ENCODE measurements around the gene DOCK9. TPM values are rescaled to one million over a fixed set of nuclear protein-coding genes. Genes with fewer than 3 reads are reported as not detected.
A peak's percentile ranks its signal among the peaks of the same experiment; 100 is the strongest.

The DOCK9 gene
- total RNA-seq, 1 experiment from 2014 or later: 36.6 TPM

- ChIA-PET POLR2A (no interaction called here), CTCF (no interaction called here)
- H3K4me3 Mint-ChIP-seq: no peak overlapping the region
- H3K27ac Mint-ChIP-seq: no peak overlapping the region
- no peaks in the 10 kb centered on the region for H3K27me3 Mint-ChIP-seq (ENCODE audit: low read depth)
- ATAC-seq (no peak), DNase-seq (ENCODE audit: low spot score) (no peak)
- no peak for TF ChIP-seq ZNF671 (CRISPR knock-in tag; IDR thresholded peaks at IDR 0.05)
- TF ChIP-seq ZNF219 (CRISPR knock-in tag; IDR thresholded peaks at IDR 0.05; ENCODE audit: borderline replicate concordance): no peak
- H3K36me3 Mint-ChIP-seq: peaks cover 6% of the 10 kb centered on the region; the same call in 1 of the 2 replicates
- peaks cover 7% of the 10 kb centered on the region for H3K4me1 Mint-ChIP-seq
- no peaks in the 10 kb centered on the region; the same call in 1 of the 2 replicates for H3K9me3 Mint-ChIP-seq
Observed at GRCh38 chr13:98798849-98799645, 178.8 kb downstream of the DOCK9 start.

GRCh38 chr13:98797456-98797855 is 180.4 kb downstream of the DOCK9 start:
- no peaks in the 10 kb centered on the region; the same call in 1 of the 2 replicates for H3K9me3 Mint-ChIP-seq
- ATAC-seq (no peak), DNase-seq (ENCODE audit: low spot score) (no peak)
- no peaks in the 10 kb centered on the region for H3K4me1 Mint-ChIP-seq
- ChIA-PET POLR2A (no interaction called here), CTCF (interaction anchor here (0.5 to 1.3 kb wide), 4 partner anchors 43 to 479 kb away, joined by 3 to 4 read pairs (median 3); no protein-coding TSS in a partner anchor)
- H3K4me3 Mint-ChIP-seq: no peak overlapping the region
- TF ChIP-seq RORB (CRISPR knock-in tag; IDR thresholded peaks at IDR 0.05) (no peak), STAT6 (CRISPR knock-in tag; conservative IDR thresholded peaks at IDR 0.05; ENCODE audit: low read depth) (no peak), FOXP1 (CRISPR knock-in tag; IDR thresholded peaks at IDR 0.05; ENCODE audit: borderline replicate concordance) (no peak), TEAD1 (CRISPR knock-in tag; IDR thresholded peaks at IDR 0.05) (no peak), FOXK1 (CRISPR knock-in tag; IDR thresholded peaks at IDR 0.05) (no peak), ZNF317 (CRISPR knock-in tag; IDR thresholded peaks at IDR 0.05; ENCODE audit: borderline replicate concordance, low read depth) (no peak)
- TF ChIP-seq, protein P1, sequence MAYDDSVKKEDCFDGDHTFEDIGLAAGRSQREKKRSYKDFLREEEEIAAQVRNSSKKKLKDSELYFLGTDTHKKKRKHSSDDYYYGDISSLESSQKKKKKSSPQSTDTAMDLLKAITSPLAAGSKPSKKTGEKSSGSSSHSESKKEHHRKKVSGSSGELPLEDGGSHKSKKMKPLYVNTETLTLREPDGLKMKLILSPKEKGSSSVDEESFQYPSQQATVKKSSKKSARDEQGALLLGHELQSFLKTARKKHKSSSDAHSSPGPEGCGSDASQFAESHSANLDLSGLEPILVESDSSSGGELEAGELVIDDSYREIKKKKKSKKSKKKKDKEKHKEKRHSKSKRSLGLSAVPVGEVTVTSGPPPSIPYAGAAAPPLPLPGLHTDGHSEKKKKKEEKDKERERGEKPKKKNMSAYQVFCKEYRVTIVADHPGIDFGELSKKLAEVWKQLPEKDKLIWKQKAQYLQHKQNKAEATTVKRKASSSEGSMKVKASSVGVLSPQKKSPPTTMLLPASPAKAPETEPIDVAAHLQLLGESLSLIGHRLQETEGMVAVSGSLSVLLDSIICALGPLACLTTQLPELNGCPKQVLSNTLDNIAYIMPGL (CRISPR knock-in tag; IDR thresholded peaks at IDR 0.05): no peak
- no peak overlapping the region for H3K27ac Mint-ChIP-seq
- peaks cover 6% of the 10 kb centered on the region; the same call in 1 of the 2 replicates for H3K36me3 Mint-ChIP-seq
- no peaks in the 10 kb centered on the region for H3K27me3 Mint-ChIP-seq (ENCODE audit: low read depth)

GRCh38 chr13:98796798-98797197 is 181.1 kb downstream of the DOCK9 start:
- ChIA-PET POLR2A (no interaction called here), CTCF (interaction anchor here (1.1 to 1.7 kb wide), 3 partner anchors 31 to 232 kb away, joined by 3 to 4 read pairs (median 3); no protein-coding TSS in a partner anchor)
- Mint-ChIP-seq H3K9me3 (no peaks in the 10 kb centered on the region; the same call in 1 of the 2 replicates), H3K36me3 (peaks cover 6% of the 10 kb centered on the region; the same call in 1 of the 2 replicates), H3K4me3 (no peak overlapping the region), H3K4me1 (no peaks in the 10 kb centered on the region), H3K27ac (no peak overlapping the region), H3K27me3 (ENCODE audit: low read depth) (no peaks in the 10 kb centered on the region)
- DNase-seq (ENCODE audit: low spot score) (no peak), ATAC-seq (peak; percentile 50)
- no peak for TF ChIP-seq AFF4 (CRISPR knock-in tag; IDR thresholded peaks at IDR 0.05; ENCODE audit: borderline replicate concordance)
- TF ChIP-seq, protein P2, sequence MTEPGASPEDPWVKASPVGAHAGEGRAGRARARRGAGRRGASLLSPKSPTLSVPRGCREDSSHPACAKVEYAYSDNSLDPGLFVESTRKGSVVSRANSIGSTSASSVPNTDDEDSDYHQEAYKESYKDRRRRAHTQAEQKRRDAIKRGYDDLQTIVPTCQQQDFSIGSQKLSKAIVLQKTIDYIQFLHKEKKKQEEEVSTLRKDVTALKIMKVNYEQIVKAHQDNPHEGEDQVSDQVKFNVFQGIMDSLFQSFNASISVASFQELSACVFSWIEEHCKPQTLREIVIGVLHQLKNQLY (CRISPR knock-in tag; IDR thresholded peaks at IDR 0.05): no peak
- TF ChIP-seq TP53 (CRISPR knock-in tag; IDR thresholded peaks at IDR 0.05): no peak
- no peak for TF ChIP-seq SOX15 (CRISPR knock-in tag; IDR thresholded peaks at IDR 0.05)
- TF ChIP-seq IRF2 (CRISPR knock-in tag; IDR thresholded peaks at IDR 0.05; ENCODE audit: borderline replicate concordance, low read depth): no peak
- TF ChIP-seq JUN (CRISPR knock-in tag; IDR thresholded peaks at IDR 0.05): no peak
- TF ChIP-seq SMAD3 (CRISPR knock-in tag; IDR thresholded peaks at IDR 0.05; ENCODE audit: borderline replicate concordance): no peak
- no peak for TF ChIP-seq GRHL2 (CRISPR knock-in tag; IDR thresholded peaks at IDR 0.05; ENCODE audit: insufficient replicate concordance, severe bottlenecking)
- TF ChIP-seq, protein P3, sequence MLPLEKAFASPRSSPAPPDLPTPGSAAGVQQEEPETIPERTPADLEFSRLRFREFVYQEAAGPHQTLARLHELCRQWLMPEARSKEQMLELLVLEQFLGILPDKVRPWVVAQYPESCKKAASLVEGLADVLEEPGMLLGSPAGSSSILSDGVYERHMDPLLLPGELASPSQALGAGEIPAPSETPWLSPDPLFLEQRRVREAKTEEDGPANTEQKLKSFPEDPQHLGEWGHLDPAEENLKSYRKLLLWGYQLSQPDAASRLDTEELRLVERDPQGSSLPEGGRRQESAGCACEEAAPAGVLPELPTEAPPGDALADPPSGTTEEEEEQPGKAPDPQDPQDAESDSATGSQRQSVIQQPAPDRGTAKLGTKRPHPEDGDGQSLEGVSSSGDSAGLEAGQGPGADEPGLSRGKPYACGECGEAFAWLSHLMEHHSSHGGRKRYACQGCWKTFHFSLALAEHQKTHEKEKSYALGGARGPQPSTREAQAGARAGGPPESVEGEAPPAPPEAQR (CRISPR knock-in tag; IDR thresholded peaks at IDR 0.05): no peak

Data from WTC11 (cell line).